ENCODE data around the gene CSNK2A3. TPM values are rescaled to one million over a fixed set of nuclear protein-coding genes. Genes with fewer than 3 reads are reported as not detected.
"Not testable (repeated sequence)": the region's sequence is repeated elsewhere in the genome, so short reads cannot be mapped to it uniquely, and the experiment has no call there.

Gene CSNK2A3
- 2.0 TPM for total RNA-seq (2021; ENCODE audit: unreplicated experiment)
- 1.3 and 1.5 TPM in 2 replicates for polyA plus RNA-seq (2012)
- Bru-seq, nascent RNA: percentile 61 among the genes with signal in this experiment
- percentile 70 among the genes with signal in this experiment for BruChase-seq, experiment 1, labeled RNA remaining after a 6-hour chase
- percentile 56 among the genes with signal in this experiment for BruChase-seq, experiment 2, labeled RNA remaining after a 2-hour chase
- long read RNA-seq, partial matches to known transcripts: 0 of 2 reads
- long read RNA-seq, other reads (novel, unspliced or antisense): 0 of 2 reads

GRCh38 chr11:11352878-11353277 is at the start of gene CSNK2A3:
TSS of gene CSNK2A3 (minus strand) at chr11:11353250. CDS start at chr11:11353119, 131 bp downstream.
- CTCF ChIA-PET; BruUV-seq (replicated peaks); POLR2A ChIA-PET; RAD21 ChIA-PET (ENCODE audit: low non-redundant PET in 1 of 2, low total read pairs in 2 of 2, uncharacterized antibody in 2 of 2, unreplicated experiment in 2 of 2); H3K9me2 ChIP-seq (ENCODE audit: insufficient read depth); ATAC-seq; H4K20me1 ChIP-seq (ENCODE audit: insufficient read depth); DNase-seq (ENCODE audit: low read depth, low spot score); H3K4me1 ChIP-seq (ENCODE audit: control insufficient read depth in 1 of 2, insufficient read depth in 2 of 2, low read length in 2 of 2); H3K79me2 ChIP-seq (ENCODE audit: insufficient read depth, low read length); H3K36me3 ChIP-seq (ENCODE audit: control insufficient read depth in 1 of 2, insufficient read depth in 2 of 2, low read length in 2 of 2); H3K4me3 ChIP-seq (replicated peaks in 1 of 2; ENCODE audit: low read depth in 1 of 2, low read length in 2 of 2); intact Hi-C loops (cut with micrococcal nuclease); H3K4me2 ChIP-seq (ENCODE audit: low read length); H3K9me3 ChIP-seq (ENCODE audit: control insufficient read depth in 1 of 2, insufficient read depth in 1 of 2, low read depth in 1 of 2, low read length in 2 of 2); H3K9ac ChIP-seq (ENCODE audit: low read length); H3K27ac ChIP-seq (ENCODE audit: low read depth, low read length); H3K27me3 ChIP-seq (ENCODE audit: insufficient read depth, low read length); H2AFZ ChIP-seq (ENCODE audit: low read depth, low read length, poor library complexity, severe bottlenecking): not testable (repeated sequence)

- BruUV-seq (replicated peaks): no TSS peak
- intact Hi-C loops (cut with micrococcal nuclease): loop anchor here (1.0 kb wide), 1 partner anchor 385 kb away; no protein-coding TSS in a partner anchor
- no peak for TF ChIP-seq CEBPB (IDR thresholded peaks at IDR 0.05; ENCODE audit: low read depth)
- no peak for TF ChIP-seq ZFX (IDR thresholded peaks at IDR 0.05)
- no peak for TF ChIP-seq POLR2AphosphoS5 (IDR thresholded peaks at IDR 0.05; ENCODE audit: low read depth, low read length)
- TF ChIP-seq CTCF (IDR thresholded peaks at IDR 0.05 in 2 of 3, conservative IDR thresholded peaks at IDR 0.05 in 1 of 3; ENCODE audit: borderline replicate concordance in 1 of 3, insufficient read depth in 1 of 3, low read depth in 2 of 3, low read length in 2 of 3): no peak
- no peak for TF ChIP-seq TCF7L2 (IDR thresholded peaks at IDR 0.05; ENCODE audit: borderline replicate concordance, extremely low read depth, insufficient read depth, insufficient read length)
- no peak for TF ChIP-seq FOSL1 (IDR thresholded peaks at IDR 0.05; ENCODE audit: low read depth)
- TF ChIP-seq ZNF274 (IDR thresholded peaks at IDR 0.05; ENCODE audit: low read depth, low read length): no peak
- no peak for TF ChIP-seq JUND (IDR thresholded peaks at IDR 0.05)
- no peak for TF ChIP-seq ZBTB33 (IDR thresholded peaks at IDR 0.05; ENCODE audit: extremely low read depth, insufficient replicate concordance, low read length)
- no peak for TF ChIP-seq SP1 (IDR thresholded peaks at IDR 0.05; ENCODE audit: low read depth)
- no peak for TF ChIP-seq MAX (IDR thresholded peaks at IDR 0.05)
- no peak for TF ChIP-seq EZH2 (IDR thresholded peaks at IDR 0.05)
Measured at GRCh38 chr11:11401960-11402535, 49.0 kb upstream of the CSNK2A3 start.

More at GRCh38 chr11:11401960-11402535, 49.0 kb upstream of the CSNK2A3 start:
- ChIA-PET RAD21 (ENCODE audit: low non-redundant PET in 1 of 2, low total read pairs in 2 of 2, uncharacterized antibody in 2 of 2, unreplicated experiment in 2 of 2) (no interaction called here), POLR2A (no interaction called here), CTCF (no interaction called here)
- no peaks in the 10 kb centered on the region for H3K9me3 ChIP-seq (ENCODE audit: control insufficient read depth in 1 of 2, insufficient read depth in 1 of 2, low read depth in 1 of 2, low read length in 2 of 2)
- no peak overlapping the region for H3K27ac ChIP-seq (ENCODE audit: low read depth, low read length)
- ATAC-seq (no peak), DNase-seq (ENCODE audit: low read depth, low spot score) (no peak)
- no peaks in the 10 kb centered on the region for H3K79me2 ChIP-seq (ENCODE audit: insufficient read depth, low read length)
- H4K20me1 ChIP-seq (ENCODE audit: insufficient read depth): no peaks in the 10 kb centered on the region
- H3K27me3 ChIP-seq (ENCODE audit: insufficient read depth, low read length): no peaks in the 10 kb centered on the region
- H3K4me1 ChIP-seq (ENCODE audit: control insufficient read depth in 1 of 2, insufficient read depth in 2 of 2, low read length in 2 of 2): no peaks in the 10 kb centered on the region
- H2AFZ ChIP-seq (ENCODE audit: low read depth, low read length, poor library complexity, severe bottlenecking): no peak overlapping the region
- no peak overlapping the region for H3K9ac ChIP-seq (ENCODE audit: low read length)
- no peaks in the 10 kb centered on the region for H3K9me2 ChIP-seq (ENCODE audit: insufficient read depth)
- H3K4me2 ChIP-seq (ENCODE audit: low read length): no peak overlapping the region
- H3K4me3 ChIP-seq (replicated peaks in 1 of 2; ENCODE audit: low read depth in 1 of 2, low read length in 2 of 2): no peak overlapping the region
- no peaks in the 10 kb centered on the region for H3K36me3 ChIP-seq (ENCODE audit: control insufficient read depth in 1 of 2, insufficient read depth in 2 of 2, low read length in 2 of 2)
